OCI-LY7 (cell line): Measurements from ENCODE around the gene NBEAL2. TPM values are rescaled to one million over a fixed set of nuclear protein-coding genes. Genes with fewer than 3 reads are reported as not detected.
"Not testable (repeated sequence)": the region's sequence is repeated elsewhere in the genome, so short reads cannot be mapped to it uniquely, and the experiment has no call there.

Experiments used
- BruUV-seq: library from RNA; stranded (reverse); fragments of 400-500 nt; replicated peaks from 2 replicates; lab custom pipeline; 2021; lab: Mats Ljungman, UMichigan
- CTCF ChIA-PET: fragments of 300-600 bp; sonication (Branson Sonifier 250); formaldehyde crosslinking; loops from one replicate; lab custom pipeline; 2022; ENCODE audit warnings: antibody characterized with exemption; ENCODE audit not compliant: unreplicated experiment; lab: Charles Lee
- POLR2A ChIA-PET: fragments of 300-600 bp; sonication (Branson Sonifier 250); formaldehyde crosslinking; loops from one replicate; lab custom pipeline; 2022; ENCODE audit warnings: antibody characterized with exemption; lab: Charles Lee
- DNase-seq: peaks from one replicate; pipeline ENCODE4 v3.0.0-alpha.2; 2015; ENCODE audit warnings: low spot score
- H2AFZ ChIP-seq: fragments of 200-600 bp; sonication (generic), shearing (Covaris generic); 2 replicates; pipeline ENCODE4 v1.6.1; 2014; ENCODE audit warnings: mild to moderate bottlenecking, antibody characterized with exemption, low read length, moderate library complexity
- H3K27ac ChIP-seq: fragments of 200-600 bp; sonication (generic); 2 replicates; pipeline ENCODE4 v1.5.1; 2014; ENCODE audit warnings: mixed run types, low read depth, mild to moderate bottlenecking, moderate library complexity, low read length, inconsistent platforms; ENCODE audit not compliant: poor library complexity, severe bottlenecking
- H3K36me3 ChIP-seq: fragments of 200-600 bp; sonication (generic); 2 replicates; pipeline ENCODE4 v1.6.1; 2014; ENCODE audit warnings: mild to moderate bottlenecking, antibody characterized with exemption, low read length, moderate library complexity, mixed read lengths; ENCODE audit not compliant: insufficient read depth
- H3K4me1 ChIP-seq: fragments of 200-600 bp; sonication (generic); 2 replicates; pipeline ENCODE4 v1.5.1; 2014; ENCODE audit warnings: mild to moderate bottlenecking, low read length; ENCODE audit not compliant: insufficient read depth, poor library complexity, severe bottlenecking
- H3K4me2 ChIP-seq: fragments of 200-600 bp; sonication (generic); 2 replicates; pipeline ENCODE4 v1.6.1; 2014; ENCODE audit warnings: mild to moderate bottlenecking, low read length
- H3K4me3 ChIP-seq: fragments of 200-600 bp; sonication (generic); 2 replicates; pipeline ENCODE4 v1.5.1; 2014; ENCODE audit warnings: mild to moderate bottlenecking, low read depth, low read length; ENCODE audit not compliant: poor library complexity, severe bottlenecking
- H3K79me2 ChIP-seq: fragments of 200-600 bp; sonication (generic); 2 replicates; pipeline ENCODE4 v1.6.1; 2016; ENCODE audit warnings: low read depth, mild to moderate bottlenecking, low read length, moderate library complexity, mixed read lengths; ENCODE audit not compliant: insufficient read depth
- H3K9me2 ChIP-seq: fragments of 200-600 bp; sonication (generic); 2 replicates; pipeline ENCODE4 v1.6.1; 2016; ENCODE audit warnings: mild to moderate bottlenecking, low read length, mixed read lengths; ENCODE audit not compliant: insufficient read depth
- H3K9me3 ChIP-seq: fragments of 200-600 bp; sonication (generic); 2 replicates; pipeline ENCODE4 v1.6.1; 2014; ENCODE audit warnings: mild to moderate bottlenecking, mixed run types, low read length, mixed read lengths
- H4K20me1 ChIP-seq: fragments of 200-600 bp; sonication (generic); 2 replicates; pipeline ENCODE4 v1.6.1; 2014; ENCODE audit warnings: mild to moderate bottlenecking, antibody characterized with exemption, low read length, moderate library complexity, mixed read lengths; ENCODE audit not compliant: insufficient read depth
- CTCF ChIP-seq: fragments of 200-600 bp; sonication (generic); conservative IDR thresholded peaks from 2 replicates; pipeline ENCODE4 v1.5.1; 2014; ENCODE audit warnings: mild to moderate bottlenecking, antibody characterized with exemption, low read length, moderate library complexity, mixed read lengths
- EZH2phosphoT487 ChIP-seq: fragments of 200-600 bp; sonication (generic); IDR thresholded peaks from 2 replicates; pipeline ENCODE4 v1.6.1; 2018; ENCODE audit warnings: low read depth, borderline replicate concordance, mild to moderate bottlenecking, mixed run types, antibody characterized with exemption, low read length, moderate library complexity, mixed read lengths
- intact Hi-C: fragments of 100-400 bp; cut with micrococcal nuclease; formaldehyde crosslinking; loops from one replicate; pipeline ENCODE4 v1.10.0; 2022; ENCODE audit not compliant: unreplicated experiment
- total RNA-seq, 2 experiments: library from RNA; depleted of rRNA in 1 of 2; stranded (reverse); fragments of >200 nt in 1 of 2; shearing (Covaris generic) in 1 of 2; gene quantifications; 2 replicates each; pipeline ENCODE4 v1.2.3, GENCODE V29; 2014 to 2022

NBEAL2 gene
- total RNA-seq, 2 experiments from 2014 or later = 74.9 to 149 TPM

GRCh38 chr3:47022641-47023071 lies 43.2 kb downstream of the NBEAL2 start:
- intact Hi-C loops = no loop called here
- peaks cover 24% of the 10 kb centered on the region; the same call in 1 of the 2 replicates for H3K79me2 ChIP-seq
- H3K27ac ChIP-seq = no peak overlapping the region
- ChIA-PET CTCF (no interaction called here), POLR2A (interaction anchor here (0.5 to 0.9 kb wide), 4 partner anchors 9 to 555 kb away, joined by 3 to 4 read pairs (median 4); no protein-coding TSS in a partner anchor)
- H4K20me1 ChIP-seq = peaks cover 4% of the 10 kb centered on the region; the same call in 1 of the 2 replicates
- DNase-seq = no peak
- no peaks in the 10 kb centered on the region for H3K9me2 ChIP-seq
- H3K36me3 ChIP-seq = peaks cover 63% of the 10 kb centered on the region
- no TSS peak for BruUV-seq
- no peak overlapping the region for H2AFZ ChIP-seq
- TF ChIP-seq CTCF = no peak
- TF ChIP-seq EZH2phosphoT487 = no peak
- H3K4me3 ChIP-seq = no peak overlapping the region
- H3K9me3 ChIP-seq = no peaks in the 10 kb centered on the region
- peaks cover 9% of the 10 kb centered on the region for H3K4me1 ChIP-seq
- H3K4me2 ChIP-seq = no peak overlapping the region

GRCh38 chr3:47024932-47025331 lies 45.5 kb downstream of the NBEAL2 start:
- H3K9me2 ChIP-seq = no peaks in the 10 kb centered on the region
- no TSS peak for BruUV-seq
- no peak overlapping the region for H3K4me2 ChIP-seq
- ChIA-PET POLR2A (no interaction called here), CTCF (no interaction called here)
- no peak overlapping the region for H2AFZ ChIP-seq
- peaks cover 5% of the 10 kb centered on the region for H3K4me1 ChIP-seq
- H3K4me3 ChIP-seq = no peak overlapping the region
- no peaks in the 10 kb centered on the region for H3K9me3 ChIP-seq
- no peaks in the 10 kb centered on the region for H4K20me1 ChIP-seq
- TF ChIP-seq CTCF = no peak
- no peak for TF ChIP-seq EZH2phosphoT487
- DNase-seq = no peak
- peaks cover 62% of the 10 kb centered on the region for H3K36me3 ChIP-seq
- peaks cover 26% of the 10 kb centered on the region; the same call in 1 of the 2 replicates for H3K79me2 ChIP-seq
- H3K27ac ChIP-seq = no peak overlapping the region
- intact Hi-C loops = no loop called here

GRCh38 chr3:47026432-47026831 lies 47.0 kb downstream of the NBEAL2 start:
- peaks cover 12% of the 10 kb centered on the region for H3K4me1 ChIP-seq
- intact Hi-C loops, H3K9me2 ChIP-seq, POLR2A ChIA-PET, H4K20me1 ChIP-seq, DNase-seq, H3K27ac ChIP-seq, H2AFZ ChIP-seq, H3K4me2 ChIP-seq, H3K9me3 ChIP-seq, CTCF ChIA-PET, H3K4me3 ChIP-seq, BruUV-seq: not testable (repeated sequence)
- peaks cover 62% of the 10 kb centered on the region for H3K36me3 ChIP-seq
- peaks cover 23% of the 10 kb centered on the region; the same call in 1 of the 2 replicates for H3K79me2 ChIP-seq
